Measurements from ENCODE around the gene MED12L.

MED12L gene

DNA sequence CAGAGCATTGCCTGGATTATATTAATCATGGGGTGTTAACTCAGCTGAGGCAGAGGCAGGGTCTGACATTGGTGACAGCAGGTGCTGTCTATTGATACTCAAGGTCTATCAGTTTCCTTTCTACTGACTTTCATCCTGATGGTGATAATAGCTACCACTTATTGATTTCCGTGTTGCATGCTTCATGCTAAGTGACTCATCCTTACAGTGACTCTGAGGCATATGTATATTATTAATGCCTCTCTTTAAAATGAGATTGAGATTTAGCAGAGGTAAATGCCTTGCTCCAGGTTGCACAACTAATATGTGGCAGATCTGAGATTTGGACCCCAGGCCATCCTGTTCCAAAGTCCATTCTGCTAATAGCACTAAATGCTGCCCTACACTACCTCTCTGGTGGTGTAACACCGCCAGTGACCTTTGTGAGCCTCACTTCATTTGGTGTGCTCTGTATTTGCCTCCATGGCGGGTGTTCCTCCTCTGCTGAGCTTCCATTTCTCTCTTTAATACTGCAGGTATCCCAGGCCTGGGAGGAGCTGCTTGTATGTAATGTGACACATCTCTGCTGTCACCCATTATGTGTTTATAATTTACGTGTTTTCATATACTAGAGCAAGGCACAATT lies 67.1 kb downstream of the MED12L start:
- no peak overlapping the region for H3K4me3 ChIP-seq (ENCODE audit: low read depth, low read length)
- TF ChIP-seq, protein P1, sequence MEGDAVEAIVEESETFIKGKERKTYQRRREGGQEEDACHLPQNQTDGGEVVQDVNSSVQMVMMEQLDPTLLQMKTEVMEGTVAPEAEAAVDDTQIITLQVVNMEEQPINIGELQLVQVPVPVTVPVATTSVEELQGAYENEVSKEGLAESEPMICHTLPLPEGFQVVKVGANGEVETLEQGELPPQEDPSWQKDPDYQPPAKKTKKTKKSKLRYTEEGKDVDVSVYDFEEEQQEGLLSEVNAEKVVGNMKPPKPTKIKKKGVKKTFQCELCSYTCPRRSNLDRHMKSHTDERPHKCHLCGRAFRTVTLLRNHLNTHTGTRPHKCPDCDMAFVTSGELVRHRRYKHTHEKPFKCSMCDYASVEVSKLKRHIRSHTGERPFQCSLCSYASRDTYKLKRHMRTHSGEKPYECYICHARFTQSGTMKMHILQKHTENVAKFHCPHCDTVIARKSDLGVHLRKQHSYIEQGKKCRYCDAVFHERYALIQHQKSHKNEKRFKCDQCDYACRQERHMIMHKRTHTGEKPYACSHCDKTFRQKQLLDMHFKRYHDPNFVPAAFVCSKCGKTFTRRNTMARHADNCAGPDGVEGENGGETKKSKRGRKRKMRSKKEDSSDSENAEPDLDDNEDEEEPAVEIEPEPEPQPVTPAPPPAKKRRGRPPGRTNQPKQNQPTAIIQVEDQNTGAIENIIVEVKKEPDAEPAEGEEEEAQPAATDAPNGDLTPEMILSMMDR (IDR thresholded peaks at IDR 0.05; ENCODE audit: borderline replicate concordance, insufficient read depth, low read depth, low read length) = no peak

DNA sequence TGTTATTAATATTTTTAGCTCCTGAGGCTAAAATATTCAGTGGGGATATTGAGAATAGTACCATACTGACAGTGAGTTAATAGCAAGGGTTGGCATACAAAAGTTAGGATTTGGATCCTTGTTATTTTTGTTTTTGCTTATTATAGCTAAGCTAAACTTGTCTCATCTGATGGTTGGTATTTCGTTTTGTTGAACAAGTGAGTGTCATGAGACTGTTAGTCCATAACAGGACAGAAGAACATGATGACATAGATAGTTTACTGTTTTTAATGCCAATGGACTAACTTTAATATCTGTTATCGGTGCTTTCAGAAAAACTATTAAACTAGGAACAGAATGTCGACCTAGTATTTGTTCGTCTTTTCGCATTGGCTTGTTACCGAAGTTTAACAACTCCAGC lies 69.1 kb downstream of the MED12L start:
- H3K4me3 ChIP-seq (ENCODE audit: low read depth, low read length) = no peak overlapping the region
- TF ChIP-seq, protein P1 (IDR thresholded peaks at IDR 0.05; ENCODE audit: borderline replicate concordance, insufficient read depth, low read depth, low read length) = no peak

DNA sequence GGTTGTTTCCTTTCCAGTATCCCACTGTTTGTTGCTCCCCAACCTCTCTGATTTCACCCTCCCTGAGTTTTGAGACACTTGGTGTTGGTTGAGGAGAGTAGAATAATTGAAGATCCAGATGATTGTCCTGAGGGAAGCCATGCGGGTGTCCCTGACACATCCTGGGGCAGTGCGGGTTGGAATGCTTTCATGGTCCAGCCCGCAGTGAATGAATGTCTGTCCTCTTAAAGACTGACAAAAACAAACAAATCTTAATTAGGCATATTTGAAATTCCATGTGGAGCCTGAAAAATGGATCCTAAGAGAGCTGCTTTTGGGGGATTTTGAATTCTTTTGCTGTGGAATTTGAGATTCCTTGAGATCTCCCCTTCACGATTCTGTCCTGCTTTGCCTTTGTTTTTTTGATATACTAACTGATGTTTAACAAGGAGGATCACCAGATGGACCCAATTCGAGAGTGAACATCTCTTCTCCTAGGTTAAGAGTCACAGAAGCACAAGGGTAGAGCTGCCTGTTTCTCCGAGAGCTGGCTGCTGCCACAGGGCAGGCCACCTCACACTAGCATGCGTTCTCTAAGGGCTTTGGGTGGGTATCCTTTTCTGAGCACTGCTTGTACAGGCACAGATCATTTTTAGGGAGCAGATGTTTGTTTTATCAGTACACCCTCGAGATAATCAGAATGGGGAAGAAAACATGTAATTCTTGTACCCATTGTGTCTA lies 70.1 kb downstream of the MED12L start:
- H3K4me3 ChIP-seq (ENCODE audit: low read depth, low read length) = no peak overlapping the region
- TF ChIP-seq, protein P1 (IDR thresholded peaks at IDR 0.05; ENCODE audit: borderline replicate concordance, insufficient read depth, low read depth, low read length) = no peak

DNA sequence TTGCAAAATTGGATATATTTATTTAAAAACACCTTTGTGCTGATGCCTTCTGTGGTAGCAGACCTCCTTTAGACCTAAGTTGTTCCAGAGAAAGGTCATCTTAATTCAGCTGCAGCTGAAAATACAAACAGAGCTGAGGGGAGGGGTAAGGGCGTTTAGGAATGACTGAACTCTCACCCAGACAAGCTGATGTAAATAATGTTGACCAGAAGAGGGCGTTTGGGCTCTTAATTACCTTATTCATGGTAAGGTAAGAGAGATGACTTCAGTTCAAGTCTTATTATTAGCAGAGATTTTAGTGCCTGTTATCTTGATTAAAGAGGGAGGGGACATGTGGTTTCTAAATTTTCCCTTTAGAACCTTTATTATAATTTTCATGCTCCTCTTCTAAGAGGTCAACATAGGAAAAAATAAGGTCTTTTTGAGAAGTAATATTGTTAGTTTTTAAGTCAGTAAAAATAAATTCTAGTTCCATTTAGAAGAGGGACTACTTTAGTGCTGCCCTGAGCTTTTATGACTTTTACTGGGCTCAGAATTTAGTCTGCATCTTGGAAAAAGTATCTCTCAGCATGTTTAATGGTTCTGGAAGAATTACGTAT lies 71.3 kb downstream of the MED12L start:
- no peak overlapping the region for H3K4me3 ChIP-seq (ENCODE audit: low read depth, low read length)

DNA sequence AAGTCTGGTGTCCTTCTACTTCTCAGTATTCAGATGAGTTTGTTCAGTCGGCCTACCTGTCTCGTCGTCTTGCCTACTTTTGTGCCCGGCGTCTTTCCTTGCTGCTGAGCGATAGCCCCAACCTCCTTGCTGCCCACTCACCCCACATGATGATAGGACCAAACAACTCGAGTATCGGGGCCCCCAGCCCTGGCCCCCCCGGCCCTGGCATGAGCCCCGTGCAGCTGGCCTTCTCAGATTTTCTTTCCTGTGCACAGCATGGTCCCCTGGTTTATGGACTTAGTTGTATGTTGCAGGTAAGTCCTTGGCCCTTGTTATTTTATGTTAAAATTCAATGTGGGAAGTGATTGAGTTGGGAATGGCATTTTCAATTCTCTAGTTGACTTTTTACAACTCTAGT lies 74.3 kb downstream of the MED12L start:
- no peak overlapping the region for H3K4me3 ChIP-seq (ENCODE audit: low read depth, low read length)
- TF ChIP-seq, protein P1 (IDR thresholded peaks at IDR 0.05; ENCODE audit: borderline replicate concordance, insufficient read depth, low read depth, low read length) = no peak

More for the DNA sequence above, 71.3 kb downstream of the MED12L start:
- TF ChIP-seq, protein P1 (IDR thresholded peaks at IDR 0.05; ENCODE audit: borderline replicate concordance, insufficient read depth, low read depth, low read length) = peak; percentile 57; the same call in 1 of the 2 replicates

DNA sequence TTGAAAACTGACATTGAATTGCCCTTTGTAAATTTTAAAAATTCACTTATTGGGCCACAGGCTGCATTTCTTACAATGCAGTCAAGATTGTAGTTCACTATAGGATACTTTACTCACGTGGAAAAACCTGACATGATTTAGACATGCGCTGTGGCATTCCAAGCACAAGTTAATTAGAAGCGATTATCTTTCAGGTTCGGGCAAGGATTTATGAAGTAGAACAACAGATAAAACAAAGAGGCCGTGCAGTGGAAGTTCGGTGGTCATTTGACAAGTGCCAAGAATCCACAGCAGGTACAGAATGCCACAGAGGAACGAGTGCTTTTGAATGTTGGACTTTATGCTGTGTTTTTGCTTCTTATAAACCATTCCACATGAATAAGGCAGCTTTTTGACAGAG lies 79.8 kb downstream of the MED12L start:
- H3K4me3 ChIP-seq (ENCODE audit: low read depth, low read length) = no peak overlapping the region
- TF ChIP-seq, protein P1 (IDR thresholded peaks at IDR 0.05; ENCODE audit: borderline replicate concordance, insufficient read depth, low read depth, low read length) = no peak
